OCI-LY7 (cell line): ENCODE data around the gene ACOX1. TPM values are rescaled to one million over a fixed set of nuclear protein-coding genes. Genes with fewer than 3 reads are reported as not detected.

ENCODE experiments used
- BruUV-seq: library from RNA; stranded (reverse); fragments of 400-500 nt; replicated peaks from 2 replicates; lab custom pipeline; 2021; lab: Mats Ljungman, UMichigan
- CTCF ChIA-PET: fragments of 300-600 bp; sonication (Branson Sonifier 250); formaldehyde crosslinking; loops from one replicate; lab custom pipeline; 2022; ENCODE audit warnings: antibody characterized with exemption; ENCODE audit not compliant: unreplicated experiment; lab: Charles Lee
- POLR2A ChIA-PET: fragments of 300-600 bp; sonication (Branson Sonifier 250); formaldehyde crosslinking; loops from one replicate; lab custom pipeline; 2022; ENCODE audit warnings: antibody characterized with exemption; lab: Charles Lee
- DNase-seq: peaks from one replicate; pipeline ENCODE4 v3.0.0-alpha.2; 2015; ENCODE audit warnings: low spot score
- H2AFZ ChIP-seq: fragments of 200-600 bp; sonication (generic), shearing (Covaris generic); 2 replicates; pipeline ENCODE4 v1.6.1; 2014; ENCODE audit warnings: mild to moderate bottlenecking, antibody characterized with exemption, low read length, moderate library complexity
- H3K27ac ChIP-seq: fragments of 200-600 bp; sonication (generic); 2 replicates; pipeline ENCODE4 v1.5.1; 2014; ENCODE audit warnings: mixed run types, low read depth, mild to moderate bottlenecking, moderate library complexity, low read length, inconsistent platforms; ENCODE audit not compliant: poor library complexity, severe bottlenecking
- H3K36me3 ChIP-seq: fragments of 200-600 bp; sonication (generic); 2 replicates; pipeline ENCODE4 v1.6.1; 2014; ENCODE audit warnings: mild to moderate bottlenecking, antibody characterized with exemption, low read length, moderate library complexity, mixed read lengths; ENCODE audit not compliant: insufficient read depth
- H3K4me1 ChIP-seq: fragments of 200-600 bp; sonication (generic); 2 replicates; pipeline ENCODE4 v1.5.1; 2014; ENCODE audit warnings: mild to moderate bottlenecking, low read length; ENCODE audit not compliant: insufficient read depth, poor library complexity, severe bottlenecking
- H3K4me2 ChIP-seq: fragments of 200-600 bp; sonication (generic); 2 replicates; pipeline ENCODE4 v1.6.1; 2014; ENCODE audit warnings: mild to moderate bottlenecking, low read length
- H3K4me3 ChIP-seq: fragments of 200-600 bp; sonication (generic); 2 replicates; pipeline ENCODE4 v1.5.1; 2014; ENCODE audit warnings: mild to moderate bottlenecking, low read depth, low read length; ENCODE audit not compliant: poor library complexity, severe bottlenecking
- H3K79me2 ChIP-seq: fragments of 200-600 bp; sonication (generic); 2 replicates; pipeline ENCODE4 v1.6.1; 2016; ENCODE audit warnings: low read depth, mild to moderate bottlenecking, low read length, moderate library complexity, mixed read lengths; ENCODE audit not compliant: insufficient read depth
- H3K9me2 ChIP-seq: fragments of 200-600 bp; sonication (generic); 2 replicates; pipeline ENCODE4 v1.6.1; 2016; ENCODE audit warnings: mild to moderate bottlenecking, low read length, mixed read lengths; ENCODE audit not compliant: insufficient read depth
- H3K9me3 ChIP-seq: fragments of 200-600 bp; sonication (generic); 2 replicates; pipeline ENCODE4 v1.6.1; 2014; ENCODE audit warnings: mild to moderate bottlenecking, mixed run types, low read length, mixed read lengths
- H4K20me1 ChIP-seq: fragments of 200-600 bp; sonication (generic); 2 replicates; pipeline ENCODE4 v1.6.1; 2014; ENCODE audit warnings: mild to moderate bottlenecking, antibody characterized with exemption, low read length, moderate library complexity, mixed read lengths; ENCODE audit not compliant: insufficient read depth
- EZH2phosphoT487 ChIP-seq: fragments of 200-600 bp; sonication (generic); IDR thresholded peaks from 2 replicates; pipeline ENCODE4 v1.6.1; 2018; ENCODE audit warnings: low read depth, borderline replicate concordance, mild to moderate bottlenecking, mixed run types, antibody characterized with exemption, low read length, moderate library complexity, mixed read lengths
- intact Hi-C: fragments of 100-400 bp; cut with micrococcal nuclease; formaldehyde crosslinking; loops from one replicate; pipeline ENCODE4 v1.10.0; 2022; ENCODE audit not compliant: unreplicated experiment
- total RNA-seq, 2 experiments: library from RNA; depleted of rRNA in 1 of 2; stranded (reverse); fragments of >200 nt in 1 of 2; shearing (Covaris generic) in 1 of 2; gene quantifications; 2 replicates each; pipeline ENCODE4 v1.2.3, GENCODE V29; 2014 to 2022
- TF ChIP-seq, protein P1 (sequence below): fragments of 200-600 bp; sonication (generic); conservative IDR thresholded peaks from 2 replicates; pipeline ENCODE4 v1.5.1; 2014; ENCODE audit warnings: mild to moderate bottlenecking, antibody characterized with exemption, low read length, moderate library complexity, mixed read lengths

Gene ACOX1
- total RNA-seq, 2 experiments from 2014 or later, result 22.6 to 34.6 TPM

DNA sequence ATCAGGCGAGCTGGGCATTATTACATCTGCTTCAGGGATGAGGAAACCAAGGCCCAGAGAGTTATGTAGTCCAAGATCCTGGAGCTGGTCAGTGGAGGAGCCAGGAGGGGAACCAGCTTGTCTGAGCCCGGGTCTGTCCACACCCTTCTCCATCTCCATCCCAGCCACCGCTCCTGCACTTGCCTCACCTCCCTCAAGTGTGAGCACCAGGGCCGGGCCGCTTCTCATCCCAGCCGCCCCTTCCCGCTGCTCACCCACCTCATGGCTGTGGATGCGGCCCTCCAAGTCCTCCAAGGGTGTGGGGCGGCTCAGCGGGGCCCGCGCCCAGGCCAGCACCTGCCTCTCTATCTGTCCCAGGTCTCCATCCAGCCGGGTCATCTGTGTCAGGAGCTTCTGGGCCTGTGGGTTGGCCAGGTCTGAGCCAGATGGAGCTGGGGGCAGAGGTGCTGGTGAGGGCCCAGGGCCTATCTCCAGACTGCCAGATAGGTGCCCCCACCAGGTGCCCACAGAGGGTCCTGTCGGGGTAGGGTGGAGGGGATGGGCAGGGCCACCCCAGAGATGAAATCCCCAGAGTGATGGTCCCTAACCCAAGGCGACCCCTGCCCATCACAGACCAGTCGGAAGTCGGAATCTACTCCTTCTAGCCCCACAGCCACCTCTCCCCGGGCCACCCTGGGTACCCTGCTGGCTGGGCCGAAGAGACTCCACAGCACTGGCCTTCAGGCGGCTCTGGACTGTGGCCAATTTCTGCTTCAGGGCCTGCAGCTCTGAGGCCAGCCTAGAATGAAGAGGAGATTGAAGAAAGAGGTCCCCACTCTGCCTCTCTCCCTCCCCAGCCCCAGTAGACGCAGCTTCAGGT is 38.7 kb upstream of the ACOX1 start:
- CTCF ChIA-PET, result interaction anchor here (0.8 to 1.4 kb wide), 2 partner anchors 12 to 87 kb away, joined by 3 read pairs; no protein-coding TSS in a partner anchor
- BruUV-seq, result no TSS peak
- no peaks in the 10 kb centered on the region for H3K79me2 ChIP-seq
- H2AFZ ChIP-seq, result no peak overlapping the region
- H3K27ac ChIP-seq, result no peak overlapping the region
- no peaks in the 10 kb centered on the region for H4K20me1 ChIP-seq
- H3K4me3 ChIP-seq, result no peak overlapping the region
- no peaks in the 10 kb centered on the region for H3K9me2 ChIP-seq
- H3K9me3 ChIP-seq, result no peaks in the 10 kb centered on the region
- no peak for DNase-seq
- H3K4me2 ChIP-seq, result no peak overlapping the region
- H3K36me3 ChIP-seq, result no peaks in the 10 kb centered on the region
- TF ChIP-seq EZH2phosphoT487, result no peak
- TF ChIP-seq, protein P1, sequence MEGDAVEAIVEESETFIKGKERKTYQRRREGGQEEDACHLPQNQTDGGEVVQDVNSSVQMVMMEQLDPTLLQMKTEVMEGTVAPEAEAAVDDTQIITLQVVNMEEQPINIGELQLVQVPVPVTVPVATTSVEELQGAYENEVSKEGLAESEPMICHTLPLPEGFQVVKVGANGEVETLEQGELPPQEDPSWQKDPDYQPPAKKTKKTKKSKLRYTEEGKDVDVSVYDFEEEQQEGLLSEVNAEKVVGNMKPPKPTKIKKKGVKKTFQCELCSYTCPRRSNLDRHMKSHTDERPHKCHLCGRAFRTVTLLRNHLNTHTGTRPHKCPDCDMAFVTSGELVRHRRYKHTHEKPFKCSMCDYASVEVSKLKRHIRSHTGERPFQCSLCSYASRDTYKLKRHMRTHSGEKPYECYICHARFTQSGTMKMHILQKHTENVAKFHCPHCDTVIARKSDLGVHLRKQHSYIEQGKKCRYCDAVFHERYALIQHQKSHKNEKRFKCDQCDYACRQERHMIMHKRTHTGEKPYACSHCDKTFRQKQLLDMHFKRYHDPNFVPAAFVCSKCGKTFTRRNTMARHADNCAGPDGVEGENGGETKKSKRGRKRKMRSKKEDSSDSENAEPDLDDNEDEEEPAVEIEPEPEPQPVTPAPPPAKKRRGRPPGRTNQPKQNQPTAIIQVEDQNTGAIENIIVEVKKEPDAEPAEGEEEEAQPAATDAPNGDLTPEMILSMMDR, result no peak
- peaks cover 40% of the 10 kb centered on the region for H3K4me1 ChIP-seq
- intact Hi-C loops, result no loop called here
- POLR2A ChIA-PET, result interaction anchor here (0.6 kb wide), 1 partner anchor 28 kb away, joined by 3 read pairs; no protein-coding TSS in a partner anchor

DNA sequence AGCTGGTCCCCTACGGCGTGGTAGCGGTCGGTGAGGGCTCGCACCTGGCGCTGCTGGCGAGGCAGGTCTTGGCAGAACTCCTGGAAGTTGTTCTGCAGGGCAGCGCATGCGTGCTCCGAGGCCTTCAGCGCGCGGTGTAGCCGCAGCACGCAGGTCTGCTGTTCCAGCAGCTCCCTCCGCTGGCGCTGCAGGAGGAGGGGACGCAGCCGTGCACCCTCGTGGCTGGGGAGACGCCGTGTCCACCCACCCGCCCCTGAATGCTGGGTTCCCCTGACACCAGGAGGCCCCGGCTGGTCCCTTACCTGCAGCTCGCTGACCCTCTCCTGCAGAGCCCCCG is 35.9 kb upstream of the ACOX1 start:
- H3K9me3 ChIP-seq, result no peaks in the 10 kb centered on the region
- BruUV-seq, result no TSS peak
- peaks cover 19% of the 10 kb centered on the region for H3K4me1 ChIP-seq
- no peaks in the 10 kb centered on the region for H3K36me3 ChIP-seq
- H3K79me2 ChIP-seq, result no peaks in the 10 kb centered on the region
- no peaks in the 10 kb centered on the region for H3K9me2 ChIP-seq
- H4K20me1 ChIP-seq, result no peaks in the 10 kb centered on the region
- H3K4me3 ChIP-seq, result no peak overlapping the region
- CTCF ChIA-PET, result interaction anchor here (0.6 to 1.4 kb wide), 5 partner anchors 18 to 89 kb away, joined by 3 to 6 read pairs (median 4); partner anchors contain the start of gene EXOC7
- H2AFZ ChIP-seq, result no peak overlapping the region
- DNase-seq, result no peak
- POLR2A ChIA-PET, result interaction anchor here (0.7 to 1.5 kb wide), 3 partner anchors 32 to 89 kb away, joined by 3 to 5 read pairs (median 4); partner anchors contain the start of gene EXOC7
- intact Hi-C loops, result loop anchor here (1.0 to 5.0 kb wide), 6 partner anchors 34 to 284 kb away; partner anchors contain the start of genes EXOC7 and SRP68
- no peak for TF ChIP-seq EZH2phosphoT487
- TF ChIP-seq, protein P1, result no peak
- no peak overlapping the region for H3K4me2 ChIP-seq
- H3K27ac ChIP-seq, result no peak overlapping the region
